HepG2 (cell line): ENCODE measurements around the gene TMEM200B. TPM values are rescaled to one million over a fixed set of nuclear protein-coding genes. Genes with fewer than 3 reads are reported as not detected.

Source experiments
- ATAC-seq: fragments of 200-7000 bp; cut with Tn5 transposase; 3 replicates; pipeline ENCODE4 v1.9.1; 2020; ENCODE audit warnings: mild to moderate bottlenecking, moderate library complexity
- BruUV-seq: library from RNA; stranded (reverse); fragments of 400-500 nt; replicated peaks from 2 replicates; lab custom pipeline; 2021; lab: Mats Ljungman, UMichigan
- CTCF ChIA-PET: fragments of 300-600 bp; formaldehyde crosslinking; extraction: SDS; loops from one replicate; lab custom pipeline; 2021; ENCODE audit warnings: low total read pairs, inconsistent platforms, low intra/inter-chr PET ratio; lab: Yijun Ruan, JAX
- POLR2A ChIA-PET: fragments of 350-600 bp; sonication (Branson Sonifier 250); formaldehyde crosslinking; loops from one replicate; lab custom pipeline; 2020; ENCODE audit warnings: antibody characterized with exemption, inconsistent platforms; lab: Yijun Ruan, JAX
- DNase-seq: peaks from one replicate; pipeline ENCODE4 v3.0.0-alpha.2; 2015; ENCODE audit warnings: low spot score
- FAIRE-seq: peaks from 3 replicates; lab custom pipeline; 2011; peaks lifted over from hg19 to GRCh38; lab: Jason Lieb, UNC
- H2AFZ ChIP-seq: one replicate; pipeline ENCODE4 v1.6.1; 2011; ENCODE audit warnings: low read length, inconsistent platforms
- H3K27ac ChIP-seq: fragments of 300-600 bp; 3 replicates; pipeline ENCODE4 v1.8.0; 2011; ENCODE audit warnings: mixed run types, mild to moderate bottlenecking, mixed read lengths, low read length, inconsistent platforms; ENCODE audit not compliant: insufficient read depth; ENCODE audit errors: extremely low read length
- H3K27me3 ChIP-seq, 2 experiments: fragments of 200-600 bp in 1 of 2; 2 replicates in 1 of 2; 3 replicates in 1 of 2; pipeline versions ENCODE4 v1.6.0 to v1.8.0; 2011; ENCODE audit warnings: low read length in 2 of 2, mild to moderate bottlenecking in 2 of 2, moderate library complexity in 2 of 2, inconsistent platforms in 1 of 2; ENCODE audit not compliant: insufficient read depth in 2 of 2, control insufficient read depth in 1 of 2
- H3K36me3 ChIP-seq, 2 experiments: fragments of 200-600 bp in 1 of 2; replicated peaks in 1 of 2; 2 replicates in 1 of 2; 3 replicates in 1 of 2; pipeline versions ENCODE4 v1.5.1 to v1.8.0; 2011; ENCODE audit warnings: low read length in 2 of 2, inconsistent platforms in 1 of 2; ENCODE audit not compliant: insufficient read depth in 2 of 2, control insufficient read depth in 1 of 2
- H3K4me1 ChIP-seq: 2 replicates; pipeline ENCODE4 v1.5.1; 2012; ENCODE audit warnings: low read length, inconsistent platforms; ENCODE audit not compliant: insufficient read depth
- H3K4me2 ChIP-seq: 2 replicates; pipeline ENCODE4 v1.6.0; 2011; ENCODE audit warnings: low read depth, low read length, inconsistent platforms
- H3K4me3 ChIP-seq, 3 experiments: fragments of 200-600 bp in 1 of 3; sonication (generic), shearing (Covaris generic) in 1 of 3; replicated peaks in 1 of 3; 2 replicates each; pipeline ENCODE4 v1.5.1; 2011 to 2016; ENCODE audit warnings: low read length in 3 of 3, inconsistent platforms in 2 of 3, low read depth in 2 of 3, mild to moderate bottlenecking in 2 of 3, control low read depth in 1 of 3, mixed read lengths in 1 of 3; ENCODE audit not compliant: insufficient read depth in 1 of 3
- H3K79me2 ChIP-seq: one replicate; pipeline ENCODE4 v1.6.1; 2011; ENCODE audit warnings: low read length, inconsistent platforms; ENCODE audit not compliant: insufficient read depth
- H3K9ac ChIP-seq: 2 replicates; pipeline ENCODE4 v1.6.0; 2011; ENCODE audit warnings: mild to moderate bottlenecking, low read depth, low read length, inconsistent platforms; ENCODE audit not compliant: insufficient read depth
- H3K9me3 ChIP-seq: 2 replicates; pipeline ENCODE4 v1.5.1; 2012; ENCODE audit warnings: mild to moderate bottlenecking, low read length
- H4K20me1 ChIP-seq: 2 replicates; pipeline ENCODE4 v1.6.0; 2011; ENCODE audit warnings: inconsistent platforms, mild to moderate bottlenecking, low read length, moderate library complexity; ENCODE audit not compliant: insufficient read depth
- AGO2 ChIP-seq: fragments of 200-400 bp; formaldehyde crosslinking; optimal IDR thresholded peaks from 2 replicates; pipeline ENCODE3; 2017; ENCODE audit warnings: mild to moderate bottlenecking, low read depth, low read length, moderate library complexity
- CHCHD3 ChIP-seq: sonication (generic); formaldehyde crosslinking; IDR thresholded peaks from 2 replicates; pipeline ENCODE4 v1.8.0; 2022; ENCODE audit warnings: mild to moderate bottlenecking, missing genetic modification reagents, moderate library complexity
- PCBP2 ChIP-seq: fragments of 200-400 bp; formaldehyde crosslinking; optimal IDR thresholded peaks from 2 replicates; pipeline ENCODE3; 2018; ENCODE audit warnings: low read length, low read depth; ENCODE audit not compliant: poor library complexity, severe bottlenecking
- RBM22 ChIP-seq: fragments of 200-400 bp; formaldehyde crosslinking; optimal IDR thresholded peaks from 2 replicates; pipeline ENCODE3; 2017; ENCODE audit warnings: mild to moderate bottlenecking, low read length, moderate library complexity
- TEAD3 ChIP-seq: optimal IDR thresholded peaks from 2 replicates; pipeline ENCODE3; 2016; ENCODE audit warnings: borderline replicate concordance
- THAP9 ChIP-seq: sonication (generic); formaldehyde crosslinking; IDR thresholded peaks from 2 replicates; pipeline ENCODE4; 2020; ENCODE audit warnings: missing genetic modification reagents, mild to moderate bottlenecking, borderline replicate concordance
- ZNF382 ChIP-seq: sonication (generic); formaldehyde crosslinking; IDR thresholded peaks from 2 replicates; pipeline ENCODE4 v1.5.0; 2020; ENCODE audit warnings: missing genetic modification reagents, mild to moderate bottlenecking, borderline replicate concordance
- ZNF644 ChIP-seq: IDR thresholded peaks from 2 replicates; pipeline ENCODE4 v1.6.1; 2016; ENCODE audit warnings: low read depth
- ZNF749 ChIP-seq: sonication (generic); formaldehyde crosslinking; IDR thresholded peaks from 2 replicates; pipeline ENCODE4 v1.8.0; 2022; ENCODE audit warnings: mild to moderate bottlenecking, missing genetic modification reagents, moderate library complexity, borderline replicate concordance
- WGBS: methylation state at CpG from one replicate; pipeline ENCODE4 v1.1.6; 2017; ENCODE audit warnings: low lambda C conversion rate; 5-methylcytosine and 5-hydroxymethylcytosine counted together
- in situ Hi-C: cut with HindIII; loops from 2 replicates; pipeline ENCODE4 v1.10.0; 2017; ENCODE audit warnings: low pct_unique_long_range_greater_than_20kb; ENCODE audit not compliant: extremely low pct_ligation_motif_present
- intact Hi-C: fragments of 100-400 bp; cut with micrococcal nuclease; formaldehyde crosslinking; loops from one replicate; pipeline ENCODE4 v1.10.0; 2022; ENCODE audit not compliant: unreplicated experiment
- polyA plus RNA-seq, 8 experiments: library from polyadenylated mRNA; depleted of rRNA in 3 of 8; stranded (reverse) in 7 of 8; unstranded in 1 of 8; fragments of >200 nt; fragmentation: Illumina TruSeq in 4 of 8; extraction: Trizol in 4 of 8; gene quantifications; 2 replicates each; pipeline versions ENCODE4 v1.2.1 to v1.2.3, GENCODE V29; 2011 to 2016; ENCODE audit warnings: low read depth in 4 of 8, missing spikeins in 1 of 8, mixed read lengths in 1 of 8; ENCODE audit not compliant: insufficient read depth in 1 of 8
- total RNA-seq, 5 experiments: library from RNA; depleted of rRNA; stranded (reverse); fragments of >200 nt; fragmentation: Illumina TruSeq; extraction: Trizol; gene quantifications; 2 replicates each; pipeline ENCODE4 v1.2.3, GENCODE V29; 2016; ENCODE audit warnings: low read depth in 1 of 5

The TMEM200B gene
- total and polyA plus RNA-seq, 2 of the 13 experiments (the other 11 are each of a cell fraction or from before 2014, with no cell fraction given), result 1.1 to 1.4 TPM

- FAIRE-seq (no peak), ATAC-seq (no peak), DNase-seq (no peak)
- no peak overlapping the region for H3K27ac ChIP-seq
- no peaks in the 10 kb centered on the region for H4K20me1 ChIP-seq
- in situ Hi-C loops (no loop called here), intact Hi-C loops (no loop called here)
- no peaks in the 10 kb centered on the region for H3K27me3 ChIP-seq
- no peak overlapping the region for H2AFZ ChIP-seq
- peaks cover 32% of the 10 kb centered on the region for H3K4me1 ChIP-seq
- peaks cover 7 to 22% of the 10 kb centered on the region in 2 experiments; a peak in 4 of 5 replicates for H3K36me3 ChIP-seq
- H3K9ac ChIP-seq, result no peak overlapping the region
- H3K4me2 ChIP-seq, result no peak overlapping the region
- POLR2A ChIA-PET, result interaction anchor here (1.0 to 3.2 kb wide), 2 partner anchors 20 to 38 kb away, joined by 4 to 13 read pairs; partner anchors contain the start of genes SRSF4 and TMEM200B
- no peaks in the 10 kb centered on the region for H3K79me2 ChIP-seq
- TF ChIP-seq TEAD3 (CRISPR knock-in tag) (peak; percentile 13), ZNF749 (CRISPR knock-in tag) (no peak), AGO2 (peak; percentile 12), RBM22 (peak; percentile 30)
- no peak overlapping the region for H3K4me3 ChIP-seq
- H3K9me3 ChIP-seq, result no peaks in the 10 kb centered on the region
- BruUV-seq, result no TSS peak
- CTCF ChIA-PET, result no interaction called here
- 87% methylated on average over 2 of the region's 2 CpGs for WGBS
Observed at GRCh38 chr1:29144178-29144577, 20.5 kb upstream of the TMEM200B start.

DNA sequence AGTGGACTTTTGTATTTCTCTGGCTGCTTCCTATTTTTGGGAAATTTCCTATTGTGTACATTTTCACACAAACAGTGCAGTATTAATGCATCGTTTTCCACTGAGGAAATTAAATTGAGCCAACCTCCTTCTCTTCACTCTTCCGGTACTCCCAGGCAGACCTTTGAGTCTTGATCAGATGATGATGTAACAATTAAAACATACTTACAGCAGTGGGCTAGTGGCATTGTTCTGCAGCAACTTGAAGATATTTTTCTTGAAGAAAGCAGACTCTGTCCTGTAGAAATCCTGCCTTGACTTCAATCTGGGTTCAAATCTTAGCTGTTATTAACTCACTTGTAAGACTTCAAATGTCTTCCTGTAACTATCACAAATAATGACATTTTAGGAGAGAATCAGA is 19.0 kb upstream of the TMEM200B start:
- Histone ChIP-seq H3K36me3 (peaks cover 2 to 8% of the 10 kb centered on the region in 2 experiments; a peak in 4 of 5 replicates), H2AFZ (no peak overlapping the region), H3K27ac (no peak overlapping the region), H3K9ac (no peak overlapping the region), H3K79me2 (no peaks in the 10 kb centered on the region), H3K4me1 (peaks cover 32% of the 10 kb centered on the region), H3K4me2 (no peak overlapping the region), H3K9me3 (no peaks in the 10 kb centered on the region), H3K27me3 (no peaks in the 10 kb centered on the region), H3K4me3 (no peak overlapping the region), H4K20me1 (no peaks in the 10 kb centered on the region)
- BruUV-seq, result no TSS peak
- CTCF ChIA-PET, result no interaction called here
- 100% methylated on average over 2 of the region's 2 CpGs for WGBS
- no peak for ATAC-seq
- in situ Hi-C loops (no loop called here), intact Hi-C loops (no loop called here)
- FAIRE-seq, result no peak
- no peak for DNase-seq
- POLR2A ChIA-PET, result no interaction called here
- TF ChIP-seq THAP9 (CRISPR knock-in tag) (no peak), PCBP2 (no peak), CHCHD3 (no peak), ZNF644 (CRISPR knock-in tag) (no peak), ZNF382 (CRISPR knock-in tag) (no peak)
